Tibial nerve (tissue), 4 donors: ENCODE results near the gene BMP10. TPM values are rescaled to one million over a fixed set of nuclear protein-coding genes. Genes with fewer than 3 reads are reported as not detected.

Experiments used
- DNase-seq, 2 donors: peaks; one replicate each; pipeline ENCODE4 v3.0.0-alpha.2; 2019; ENCODE audit warnings: low spot score in 2 of 2
- H3K27ac ChIP-seq, 4 donors: fragments of 200-600 bp; sonication (generic) in 3 of 4; one replicate each; pipeline ENCODE4 v1.5.1; 2017 to 2019; ENCODE audit warnings: mild to moderate bottlenecking in 1 of 4
- H3K27me3 ChIP-seq, 2 donors: fragments of 200-600 bp; sonication (generic) in 1 of 2; one replicate each; pipeline versions ENCODE4 v1.5.1 to v1.6.0; 2017 to 2019
- H3K36me3 ChIP-seq, 3 donors: fragments of 200-600 bp; sonication (generic); one replicate each; pipeline ENCODE4 v1.5.1; 2018 to 2019
- H3K4me1 ChIP-seq, 4 donors: fragments of 200-600 bp; sonication (generic) in 3 of 4; one replicate each; pipeline ENCODE4 v1.5.1; 2017 to 2019
- H3K4me3 ChIP-seq, 4 donors: fragments of 200-600 bp; sonication (generic) in 3 of 4; one replicate each; pipeline ENCODE4 v1.5.1; 2017 to 2019; ENCODE audit warnings: mild to moderate bottlenecking in 1 of 4, moderate library complexity in 1 of 4
- H3K9me3 ChIP-seq, 4 donors: fragments of 200-600 bp; sonication (generic) in 3 of 4; one replicate each; pipeline ENCODE4 v1.5.1; 2017 to 2019
- EP300 ChIP-seq, 2 donors: sonication (generic); formaldehyde crosslinking; IDR thresholded peaks; one replicate each; pipeline ENCODE4 v1.6.1; 2017; ENCODE audit warnings: antibody characterized with exemption in 2 of 2, mild to moderate bottlenecking in 1 of 2
- POLR2A ChIP-seq, 2 donors: fragments of 450-650 bp; IDR thresholded peaks; one replicate each; pipeline ENCODE4 v1.6.1; 2017; ENCODE audit warnings: antibody characterized with exemption in 2 of 2, mild to moderate bottlenecking in 2 of 2, moderate library complexity in 2 of 2
- WGBS, 2 donors: methylation state at CpG; one replicate each; pipeline ENCODE4 v1.1.5; 2018; 5-methylcytosine and 5-hydroxymethylcytosine counted together
- total RNA-seq, 4 donors: library from RNA; depleted of rRNA; stranded (reverse); fragments of >200 nt; gene quantifications; one replicate each; pipeline ENCODE4 v1.1.0, GENCODE V29; 2016
- TF ChIP-seq, protein P1 (sequence below), 5 experiments: fragments of 200-600 bp in 3 of 5; fragments of 450-650 bp in 2 of 5; sonication (generic) in 3 of 5; IDR thresholded peaks; one replicate each; pipeline ENCODE4 v1.5.1; 2016 to 2019; ENCODE audit warnings: antibody characterized with exemption in 5 of 5, mild to moderate bottlenecking in 3 of 5, moderate library complexity in 2 of 5

The BMP10 gene
- total RNA-seq, 4 donors from 2014 or later, result not detected

DNA sequence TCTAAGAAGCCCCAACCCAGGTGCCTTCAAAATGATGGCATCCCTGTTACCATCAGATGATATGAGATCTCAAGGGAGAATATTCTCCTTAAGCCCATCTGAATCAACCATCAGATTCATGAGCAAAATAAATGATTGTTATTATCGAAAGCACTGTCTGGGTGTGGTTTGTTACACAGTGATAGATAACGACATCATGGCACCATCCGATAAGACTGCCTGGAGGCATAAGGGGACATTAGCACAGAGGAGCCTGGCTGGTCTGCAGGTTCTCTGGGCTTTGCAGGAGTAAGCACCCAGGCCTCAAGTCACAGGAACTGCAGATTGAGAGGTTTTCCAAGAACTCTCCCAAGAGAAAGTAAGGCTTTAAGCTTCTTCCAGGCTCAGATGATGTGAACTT lies 15.6 kb downstream of the BMP10 start:
- Histone ChIP-seq H3K9me3 (no peaks in the 10 kb centered on the region), H3K36me3 (no peaks in the 10 kb centered on the region), H3K4me1 (no peaks in the 10 kb centered on the region), H3K4me3 (no peak overlapping the region), H3K27ac (no peak overlapping the region), H3K27me3 (no peaks in the 10 kb centered on the region)
- DNase-seq, result no peak
- WGBS, 2 donors, result 92 to 99% methylated on average over 3 of the region's 3 CpGs
- TF ChIP-seq POLR2A (IDR thresholded peaks at IDR 0.05) (no peak), EP300 (IDR thresholded peaks at IDR 0.05) (no peak)
- TF ChIP-seq, protein P1, sequence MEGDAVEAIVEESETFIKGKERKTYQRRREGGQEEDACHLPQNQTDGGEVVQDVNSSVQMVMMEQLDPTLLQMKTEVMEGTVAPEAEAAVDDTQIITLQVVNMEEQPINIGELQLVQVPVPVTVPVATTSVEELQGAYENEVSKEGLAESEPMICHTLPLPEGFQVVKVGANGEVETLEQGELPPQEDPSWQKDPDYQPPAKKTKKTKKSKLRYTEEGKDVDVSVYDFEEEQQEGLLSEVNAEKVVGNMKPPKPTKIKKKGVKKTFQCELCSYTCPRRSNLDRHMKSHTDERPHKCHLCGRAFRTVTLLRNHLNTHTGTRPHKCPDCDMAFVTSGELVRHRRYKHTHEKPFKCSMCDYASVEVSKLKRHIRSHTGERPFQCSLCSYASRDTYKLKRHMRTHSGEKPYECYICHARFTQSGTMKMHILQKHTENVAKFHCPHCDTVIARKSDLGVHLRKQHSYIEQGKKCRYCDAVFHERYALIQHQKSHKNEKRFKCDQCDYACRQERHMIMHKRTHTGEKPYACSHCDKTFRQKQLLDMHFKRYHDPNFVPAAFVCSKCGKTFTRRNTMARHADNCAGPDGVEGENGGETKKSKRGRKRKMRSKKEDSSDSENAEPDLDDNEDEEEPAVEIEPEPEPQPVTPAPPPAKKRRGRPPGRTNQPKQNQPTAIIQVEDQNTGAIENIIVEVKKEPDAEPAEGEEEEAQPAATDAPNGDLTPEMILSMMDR (IDR thresholded peaks at IDR 0.05), result no peak

DNA sequence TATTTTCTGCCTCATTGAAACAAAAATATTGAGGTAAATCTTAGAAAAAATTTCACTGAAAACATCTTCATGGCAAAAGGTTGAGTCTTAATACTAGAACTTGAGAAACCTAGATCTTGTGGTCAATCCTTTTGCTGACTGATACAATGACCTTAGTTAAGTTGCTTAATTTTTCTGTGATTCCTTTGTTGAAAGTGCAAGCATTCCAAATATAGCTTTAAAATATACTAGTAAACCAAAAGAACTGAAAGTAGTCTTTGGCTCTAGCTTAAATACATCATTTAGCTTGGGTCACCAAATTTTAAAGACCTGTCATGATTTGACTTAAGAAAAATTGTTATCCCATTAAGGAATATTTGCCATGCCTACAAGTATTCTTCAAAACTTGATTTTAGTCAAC lies 16.7 kb downstream of the BMP10 start:
- Histone ChIP-seq H3K9me3 (no peaks in the 10 kb centered on the region), H3K27ac (no peak overlapping the region), H3K36me3 (no peaks in the 10 kb centered on the region), H3K4me1 (no peaks in the 10 kb centered on the region), H3K4me3 (no peak overlapping the region), H3K27me3 (no peaks in the 10 kb centered on the region)
- no peak for DNase-seq
- TF ChIP-seq, protein P1 (IDR thresholded peaks at IDR 0.05), result no peak
- no peak for TF ChIP-seq POLR2A (IDR thresholded peaks at IDR 0.05)
- TF ChIP-seq EP300 (IDR thresholded peaks at IDR 0.05), result no peak

DNA sequence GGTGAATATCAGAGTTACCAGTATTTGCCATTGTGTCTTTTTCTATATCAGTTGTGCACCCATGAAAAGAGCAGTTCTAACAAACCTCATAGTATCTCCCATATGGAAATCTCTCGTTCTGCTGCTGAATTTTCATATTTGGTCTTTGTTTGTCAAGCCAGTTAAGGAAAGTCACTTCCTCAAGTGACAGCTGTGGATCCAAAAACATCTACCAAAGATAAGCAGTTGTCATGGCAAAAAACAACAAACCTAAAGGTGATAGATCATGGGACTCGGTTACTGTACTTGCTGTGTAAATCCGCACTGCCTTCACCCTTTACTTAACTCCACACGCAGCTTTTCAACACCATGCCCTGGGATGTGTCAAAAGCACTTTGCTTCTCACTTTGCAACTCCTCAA lies 17.3 kb downstream of the BMP10 start:
- H3K27ac ChIP-seq, result no peak overlapping the region
- TF ChIP-seq POLR2A (IDR thresholded peaks at IDR 0.05), result no peak
- no peak for TF ChIP-seq EP300 (IDR thresholded peaks at IDR 0.05)
- TF ChIP-seq, protein P1 (IDR thresholded peaks at IDR 0.05), result no peak
- WGBS, 2 donors, result 86 to 89% methylated on average over 4 of the region's 4 CpGs
- H3K36me3 ChIP-seq, result no peaks in the 10 kb centered on the region
- H3K4me1 ChIP-seq, result no peaks in the 10 kb centered on the region
- no peaks in the 10 kb centered on the region for H3K27me3 ChIP-seq
- no peaks in the 10 kb centered on the region for H3K9me3 ChIP-seq
- no peak for DNase-seq
- H3K4me3 ChIP-seq, result no peak overlapping the region

- Histone ChIP-seq H3K4me1 (no peaks in the 10 kb centered on the region), H3K36me3 (no peaks in the 10 kb centered on the region), H3K9me3 (no peaks in the 10 kb centered on the region), H3K27ac (no peak overlapping the region), H3K27me3 (no peaks in the 10 kb centered on the region), H3K4me3 (no peak overlapping the region)
- DNase-seq, result no peak
- TF ChIP-seq, protein P1 (IDR thresholded peaks at IDR 0.05), result no peak
- TF ChIP-seq EP300 (IDR thresholded peaks at IDR 0.05) (no peak), POLR2A (IDR thresholded peaks at IDR 0.05) (no peak)
- WGBS, 2 donors, result 76 to 77% methylated on average over 2 of the region's 2 CpGs
Observed at GRCh38 chr2:68853035-68853434, 18.2 kb downstream of the BMP10 start.

DNA sequence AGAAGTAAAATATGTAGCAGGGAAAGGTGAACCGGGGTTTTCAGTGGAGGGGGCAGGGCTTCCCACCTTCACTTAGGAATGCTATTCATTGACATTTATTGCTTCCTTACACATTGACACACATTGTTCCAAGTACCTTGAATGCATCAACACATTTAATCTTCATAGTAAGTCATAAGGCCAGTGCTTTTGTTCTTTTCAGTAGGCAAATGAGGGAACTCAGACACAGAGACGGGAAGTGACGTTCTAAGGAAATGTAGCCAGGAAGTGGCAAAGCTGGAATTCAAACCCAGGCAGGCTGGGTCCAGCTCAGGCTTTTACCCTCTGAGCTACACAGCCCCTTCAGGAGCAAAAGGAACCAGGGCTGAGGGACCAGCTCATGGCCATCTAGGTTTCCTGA lies 20.7 kb downstream of the BMP10 start:
- Histone ChIP-seq H3K4me1 (no peaks in the 10 kb centered on the region), H3K27ac (no peak overlapping the region), H3K36me3 (no peaks in the 10 kb centered on the region), H3K27me3 (no peaks in the 10 kb centered on the region), H3K9me3 (no peaks in the 10 kb centered on the region), H3K4me3 (no peak overlapping the region)
- WGBS, 2 donors, result 62 to 83% methylated on average over 3 of the region's 3 CpGs
- no peak for DNase-seq
- no peak for TF ChIP-seq POLR2A (IDR thresholded peaks at IDR 0.05)
- no peak for TF ChIP-seq EP300 (IDR thresholded peaks at IDR 0.05)
- TF ChIP-seq, protein P1 (IDR thresholded peaks at IDR 0.05), result no peak
